Astrocyte (in vitro differentiated cells and primary cell): ENCODE results near the gene CLEC4M. TPM values are rescaled to one million over a fixed set of nuclear protein-coding genes. Genes with fewer than 3 reads are reported as not detected.

ENCODE experiments used
- DNase-seq: peaks from one replicate; pipeline ENCODE4 v3.0.0-alpha.2; 2010; ENCODE audit warnings: low read depth
- FAIRE-seq: peaks from 2 replicates; lab custom pipeline; 2011; peaks lifted over from hg19 to GRCh38; lab: Jason Lieb, UNC
- H2AFZ ChIP-seq: 2 replicates; pipeline ENCODE4 v1.6.0; 2012; ENCODE audit warnings: low read depth, low read length, inconsistent platforms
- H3K27ac ChIP-seq: 2 replicates; pipeline ENCODE4 v1.5.1; 2011; ENCODE audit warnings: low read depth, low read length, inconsistent platforms
- H3K27me3 ChIP-seq: 2 replicates; pipeline ENCODE4 v1.6.0; 2011; ENCODE audit warnings: low read length, inconsistent platforms; ENCODE audit not compliant: insufficient read depth
- H3K36me3 ChIP-seq: 2 replicates; pipeline ENCODE4 v1.5.1; 2011; ENCODE audit warnings: low read length, inconsistent platforms; ENCODE audit not compliant: insufficient read depth
- H3K4me1 ChIP-seq: 2 replicates; pipeline ENCODE4 v1.5.1; 2011; ENCODE audit warnings: low read length, inconsistent platforms; ENCODE audit not compliant: insufficient read depth
- H3K4me2 ChIP-seq: 2 replicates; pipeline ENCODE4 v1.6.0; 2012; ENCODE audit warnings: low read length, inconsistent platforms
- H3K4me3 ChIP-seq: 2 replicates; pipeline ENCODE4 v1.5.1; 2011; ENCODE audit warnings: low read depth, mild to moderate bottlenecking, low read length, inconsistent platforms; ENCODE audit not compliant: insufficient read depth
- H3K79me2 ChIP-seq: 2 replicates; pipeline ENCODE4 v1.6.0; 2012; ENCODE audit warnings: mild to moderate bottlenecking, low read length, inconsistent platforms; ENCODE audit not compliant: insufficient read depth
- H3K9ac ChIP-seq: 2 replicates; pipeline ENCODE4 v1.6.0; 2012; ENCODE audit warnings: mild to moderate bottlenecking, low read length, inconsistent platforms
- H3K9me3 ChIP-seq: 2 replicates; pipeline ENCODE4 v1.5.1; 2012; ENCODE audit warnings: low read depth, mild to moderate bottlenecking, low read length, inconsistent platforms; ENCODE audit not compliant: insufficient read depth
- H4K20me1 ChIP-seq: 2 replicates; pipeline ENCODE4 v1.6.0; 2012; ENCODE audit warnings: low read length, inconsistent platforms; ENCODE audit not compliant: insufficient read depth
- H3K27ac Mint-ChIP-seq: one replicate; pipeline ENCODE4 v1.8.0; 2021; ENCODE audit warnings: mild to moderate bottlenecking, mixed read lengths; ENCODE audit not compliant: unreplicated experiment
- H3K27me3 Mint-ChIP-seq: one replicate; pipeline ENCODE4 v1.8.0; 2021; ENCODE audit warnings: low read depth, mixed read lengths; ENCODE audit not compliant: unreplicated experiment
- H3K36me3 Mint-ChIP-seq: one replicate; pipeline ENCODE4 v1.8.0; 2021; ENCODE audit warnings: low read depth, mixed read lengths; ENCODE audit not compliant: unreplicated experiment
- H3K4me1 Mint-ChIP-seq: one replicate; pipeline ENCODE4 v1.8.0; 2021; ENCODE audit warnings: low read depth, mixed read lengths; ENCODE audit not compliant: unreplicated experiment
- H3K4me3 Mint-ChIP-seq: one replicate; pipeline ENCODE4 v1.8.0; 2021; ENCODE audit warnings: mild to moderate bottlenecking, moderate library complexity, mixed read lengths; ENCODE audit not compliant: unreplicated experiment
- H3K9me3 Mint-ChIP-seq: one replicate; pipeline ENCODE4 v1.8.0; 2021; ENCODE audit warnings: mild to moderate bottlenecking, mixed read lengths; ENCODE audit not compliant: unreplicated experiment
- CTCF ChIP-seq: IDR thresholded peaks from 2 replicates; pipeline ENCODE4 v1.5.1; 2011; ENCODE audit warnings: low read depth, mild to moderate bottlenecking, inconsistent platforms, low read length, moderate library complexity; ENCODE audit not compliant: insufficient read depth
- EZH2 ChIP-seq: IDR thresholded peaks from 2 replicates; pipeline ENCODE4 v1.6.1; 2012; ENCODE audit warnings: mild to moderate bottlenecking, low read length, inconsistent platforms; ENCODE audit not compliant: insufficient read depth
- total RNA-seq: library from RNA; stranded (reverse); gene quantifications from 2 replicates; pipeline ENCODE4 v1.2.1, GENCODE V29; 2021

CLEC4M gene
- total RNA-seq, 1 donor from 2014 or later = not detected

- no peaks in the 10 kb centered on the region for H3K27me3 ChIP-seq
- Mint-ChIP-seq H3K4me1 (no peaks in the 10 kb centered on the region), H3K4me3 (no peak overlapping the region), H3K27ac (no peak overlapping the region), H3K36me3 (no peaks in the 10 kb centered on the region), H3K27me3 (peaks cover 8% of the 10 kb centered on the region), H3K9me3 (peaks cover 25% of the 10 kb centered on the region)
- H3K4me2 ChIP-seq = no peak overlapping the region
- no peak overlapping the region for H3K9ac ChIP-seq
- no peak overlapping the region for H3K27ac ChIP-seq
- no peak overlapping the region for H3K4me3 ChIP-seq
- DNase-seq = no peak
- H3K4me1 ChIP-seq = no peaks in the 10 kb centered on the region
- H3K36me3 ChIP-seq = no peaks in the 10 kb centered on the region
- peaks cover 6% of the 10 kb centered on the region for H3K9me3 ChIP-seq
- H3K79me2 ChIP-seq = no peaks in the 10 kb centered on the region
- H4K20me1 ChIP-seq = no peaks in the 10 kb centered on the region
- TF ChIP-seq EZH2 (no peak), CTCF (no peak)
- H2AFZ ChIP-seq = no peak overlapping the region
- no peak for FAIRE-seq
These were observed 38.1 kb downstream of the CLEC4M start for GRCh38 chr19:7801020-7801570.

- Histone ChIP-seq H2AFZ (no peak overlapping the region), H3K36me3 (no peaks in the 10 kb centered on the region), H4K20me1 (no peaks in the 10 kb centered on the region), H3K9me3 (peaks cover 1% of the 10 kb centered on the region), H3K27me3 (no peaks in the 10 kb centered on the region), H3K4me2 (no peak overlapping the region), H3K79me2 (no peaks in the 10 kb centered on the region), H3K9ac (no peak overlapping the region), H3K4me3 (no peak overlapping the region), H3K4me1 (no peaks in the 10 kb centered on the region), H3K27ac (no peak overlapping the region)
- H3K27me3 Mint-ChIP-seq = peaks cover 7% of the 10 kb centered on the region
- peaks cover 18% of the 10 kb centered on the region for H3K9me3 Mint-ChIP-seq
- peaks cover 2% of the 10 kb centered on the region for H3K4me1 Mint-ChIP-seq
- FAIRE-seq (no peak), DNase-seq (no peak)
- no peak overlapping the region for H3K4me3 Mint-ChIP-seq
- H3K36me3 Mint-ChIP-seq = no peaks in the 10 kb centered on the region
- TF ChIP-seq EZH2 (no peak), CTCF (no peak)
- no peak overlapping the region for H3K27ac Mint-ChIP-seq
These were observed 43.2 kb downstream of the CLEC4M start for GRCh38 chr19:7806234-7806633.

- H3K79me2 ChIP-seq = no peaks in the 10 kb centered on the region
- no peak for DNase-seq
- peaks cover 7% of the 10 kb centered on the region for H3K27me3 Mint-ChIP-seq
- FAIRE-seq = no peak
- no peak overlapping the region for H3K27ac Mint-ChIP-seq
- H3K4me1 ChIP-seq = no peaks in the 10 kb centered on the region
- TF ChIP-seq CTCF (no peak), EZH2 (no peak)
- H3K9me3 ChIP-seq = no peaks in the 10 kb centered on the region
- no peaks in the 10 kb centered on the region for H3K27me3 ChIP-seq
- no peak overlapping the region for H3K4me3 Mint-ChIP-seq
- H3K9ac ChIP-seq = no peak overlapping the region
- H2AFZ ChIP-seq = no peak overlapping the region
- no peaks in the 10 kb centered on the region for H4K20me1 ChIP-seq
- no peak overlapping the region for H3K4me2 ChIP-seq
- no peak overlapping the region for H3K27ac ChIP-seq
- H3K4me3 ChIP-seq = no peak overlapping the region
- no peaks in the 10 kb centered on the region for H3K36me3 Mint-ChIP-seq
- H3K9me3 Mint-ChIP-seq = peaks cover 25% of the 10 kb centered on the region
- peaks cover 2% of the 10 kb centered on the region for H3K4me1 Mint-ChIP-seq
- H3K36me3 ChIP-seq = no peaks in the 10 kb centered on the region
These were observed 43.8 kb downstream of the CLEC4M start for GRCh38 chr19:7806876-7807275.
